ENCODE measurements around the gene B3GNT5.
"Not testable (repeated sequence)": the region's sequence is repeated elsewhere in the genome, so short reads cannot be mapped to it uniquely, and the experiment has no call there.

Gene B3GNT5

DNA sequence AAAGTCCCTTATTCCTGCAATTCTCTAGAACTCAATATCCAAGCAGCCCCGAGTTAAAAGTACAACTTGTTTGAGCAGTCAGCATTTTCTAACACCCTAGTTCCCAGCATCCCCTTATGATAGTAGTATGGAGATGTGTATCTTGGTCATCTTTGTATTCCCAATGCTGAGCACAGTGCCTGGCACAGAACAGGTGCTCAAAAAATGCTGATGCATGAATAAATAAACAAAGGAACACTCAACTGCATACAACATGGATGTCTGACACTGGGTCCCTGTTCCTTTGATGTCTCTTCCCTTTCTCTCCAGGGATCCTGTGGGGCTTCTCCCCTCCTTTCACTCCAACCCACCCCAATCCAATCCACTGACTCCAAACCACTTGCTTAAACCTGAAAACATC lies 23.9 kb upstream of the B3GNT5 start:
- DNase-seq (ENCODE audit: low read depth), result no peak
- H3K4me3 ChIP-seq (ENCODE audit: low read depth, low read length), result no peak overlapping the region
- TF ChIP-seq, protein P1, sequence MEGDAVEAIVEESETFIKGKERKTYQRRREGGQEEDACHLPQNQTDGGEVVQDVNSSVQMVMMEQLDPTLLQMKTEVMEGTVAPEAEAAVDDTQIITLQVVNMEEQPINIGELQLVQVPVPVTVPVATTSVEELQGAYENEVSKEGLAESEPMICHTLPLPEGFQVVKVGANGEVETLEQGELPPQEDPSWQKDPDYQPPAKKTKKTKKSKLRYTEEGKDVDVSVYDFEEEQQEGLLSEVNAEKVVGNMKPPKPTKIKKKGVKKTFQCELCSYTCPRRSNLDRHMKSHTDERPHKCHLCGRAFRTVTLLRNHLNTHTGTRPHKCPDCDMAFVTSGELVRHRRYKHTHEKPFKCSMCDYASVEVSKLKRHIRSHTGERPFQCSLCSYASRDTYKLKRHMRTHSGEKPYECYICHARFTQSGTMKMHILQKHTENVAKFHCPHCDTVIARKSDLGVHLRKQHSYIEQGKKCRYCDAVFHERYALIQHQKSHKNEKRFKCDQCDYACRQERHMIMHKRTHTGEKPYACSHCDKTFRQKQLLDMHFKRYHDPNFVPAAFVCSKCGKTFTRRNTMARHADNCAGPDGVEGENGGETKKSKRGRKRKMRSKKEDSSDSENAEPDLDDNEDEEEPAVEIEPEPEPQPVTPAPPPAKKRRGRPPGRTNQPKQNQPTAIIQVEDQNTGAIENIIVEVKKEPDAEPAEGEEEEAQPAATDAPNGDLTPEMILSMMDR (IDR thresholded peaks at IDR 0.05; ENCODE audit: control insufficient read depth, extremely low read depth, insufficient read depth), result no peak

DNA sequence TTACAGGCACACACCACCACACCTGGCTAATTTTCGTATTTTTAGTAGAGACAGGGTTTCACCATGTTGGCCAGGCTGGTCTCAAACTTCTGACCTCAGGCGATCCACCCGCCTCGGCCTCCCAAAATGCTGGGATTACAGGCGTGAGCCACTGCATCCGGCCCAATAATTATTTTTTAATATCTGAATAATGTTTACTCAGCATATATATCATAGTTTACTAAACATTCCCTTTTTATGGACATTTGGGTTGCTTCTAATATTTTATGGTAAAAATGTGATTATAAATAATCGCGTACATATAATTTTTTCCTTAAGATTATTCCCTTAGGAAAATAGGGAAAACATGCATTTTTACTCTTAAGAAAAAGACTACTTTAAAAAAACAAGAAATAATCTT lies 22.8 kb upstream of the B3GNT5 start:
- not testable (repeated sequence) for DNase-seq (ENCODE audit: low read depth); H3K4me3 ChIP-seq (ENCODE audit: low read depth, low read length)

DNA sequence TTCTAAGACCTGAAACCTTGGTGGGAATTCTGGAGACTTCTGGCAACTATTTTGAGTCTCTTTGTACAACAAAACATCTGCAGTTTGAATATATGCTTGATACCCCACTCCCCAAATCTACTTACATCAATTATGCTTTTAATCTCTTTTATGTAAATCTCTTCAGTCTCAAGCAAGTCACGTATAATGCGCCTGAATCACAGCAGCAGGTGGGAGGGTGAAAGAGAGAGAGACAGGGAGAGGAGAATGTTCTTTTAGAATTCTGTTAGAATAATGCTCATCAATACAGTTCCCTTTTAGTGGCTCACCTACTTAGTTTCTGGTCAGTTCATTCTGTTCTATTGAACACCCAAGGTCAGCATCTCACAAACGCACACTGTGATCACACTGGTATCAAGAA lies 22.2 kb upstream of the B3GNT5 start:
- TF ChIP-seq, protein P1 (IDR thresholded peaks at IDR 0.05; ENCODE audit: control insufficient read depth, extremely low read depth, insufficient read depth), result no peak

DNA sequence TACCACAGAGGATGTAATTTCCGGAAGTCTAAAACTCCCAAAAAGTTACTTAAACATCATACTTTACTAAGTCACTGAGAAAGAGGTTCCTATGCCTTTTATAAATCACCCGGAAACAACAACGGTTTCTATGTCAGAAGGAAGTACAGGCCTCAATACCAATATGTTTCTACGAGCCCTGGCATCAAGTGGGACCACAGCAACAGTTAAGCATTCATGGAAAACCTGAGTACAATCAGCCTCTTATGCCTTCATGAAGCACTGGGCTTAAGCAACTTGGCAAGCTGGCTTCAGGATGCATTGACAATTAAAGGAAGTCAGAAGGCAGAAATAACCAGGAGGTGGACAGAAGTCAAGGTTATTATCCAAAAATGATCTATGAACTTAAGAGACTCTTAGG lies 19.1 kb upstream of the B3GNT5 start:
- TF ChIP-seq, protein P1 (IDR thresholded peaks at IDR 0.05; ENCODE audit: control insufficient read depth, extremely low read depth, insufficient read depth), result no peak
- DNase-seq (ENCODE audit: low read depth), result no peak
- no peak overlapping the region for H3K4me3 ChIP-seq (ENCODE audit: low read depth, low read length)

More for the DNA sequence above, 22.2 kb upstream of the B3GNT5 start:
- no peak for DNase-seq (ENCODE audit: low read depth)
- no peak overlapping the region for H3K4me3 ChIP-seq (ENCODE audit: low read depth, low read length)

DNA sequence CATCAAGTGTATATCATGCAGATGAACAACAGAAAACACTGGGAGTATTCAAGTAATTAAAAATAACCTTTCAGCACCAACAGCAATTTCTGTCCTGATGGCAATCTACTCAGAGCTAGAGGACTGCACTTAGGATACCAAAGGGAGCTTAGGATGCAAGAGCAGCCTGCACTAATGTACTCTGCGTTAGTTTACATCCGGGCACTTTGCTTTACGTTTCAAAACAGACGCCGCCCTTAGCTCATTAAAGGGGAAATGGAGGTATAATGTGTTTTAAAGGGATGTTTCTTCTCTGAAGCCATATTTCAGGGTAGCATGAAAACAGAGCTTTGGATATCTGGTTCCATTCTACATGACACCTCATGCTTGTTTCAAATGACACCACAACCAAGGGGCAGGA lies 14.0 kb upstream of the B3GNT5 start:
- no peak overlapping the region for H3K4me3 ChIP-seq (ENCODE audit: low read depth, low read length)
- TF ChIP-seq, protein P1 (IDR thresholded peaks at IDR 0.05; ENCODE audit: control insufficient read depth, extremely low read depth, insufficient read depth), result no peak
- DNase-seq (ENCODE audit: low read depth), result no peak

DNA sequence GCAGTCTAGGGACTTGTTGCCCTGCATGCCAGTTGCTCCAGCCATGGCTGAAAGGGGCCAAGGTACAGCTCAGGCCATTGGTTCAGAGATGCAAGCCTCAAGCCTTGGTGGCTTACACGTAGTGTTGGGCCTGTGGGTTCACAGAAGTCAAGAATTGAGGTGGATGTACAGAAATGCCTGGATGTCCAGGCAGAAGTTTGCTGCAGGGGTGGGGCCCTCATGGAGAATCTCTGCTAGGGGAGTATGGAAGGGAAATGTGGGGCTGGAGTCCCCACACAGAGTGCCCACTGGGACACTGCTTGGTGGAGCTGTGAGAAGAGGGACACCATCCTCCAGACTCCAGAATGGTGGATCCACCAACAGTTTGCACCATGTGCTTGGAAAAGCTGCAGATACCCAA lies 10.6 kb upstream of the B3GNT5 start:
- DNase-seq (ENCODE audit: low read depth), result no peak
- H3K4me3 ChIP-seq (ENCODE audit: low read depth, low read length), result no peak overlapping the region
- TF ChIP-seq, protein P1 (IDR thresholded peaks at IDR 0.05; ENCODE audit: control insufficient read depth, extremely low read depth, insufficient read depth), result no peak

DNA sequence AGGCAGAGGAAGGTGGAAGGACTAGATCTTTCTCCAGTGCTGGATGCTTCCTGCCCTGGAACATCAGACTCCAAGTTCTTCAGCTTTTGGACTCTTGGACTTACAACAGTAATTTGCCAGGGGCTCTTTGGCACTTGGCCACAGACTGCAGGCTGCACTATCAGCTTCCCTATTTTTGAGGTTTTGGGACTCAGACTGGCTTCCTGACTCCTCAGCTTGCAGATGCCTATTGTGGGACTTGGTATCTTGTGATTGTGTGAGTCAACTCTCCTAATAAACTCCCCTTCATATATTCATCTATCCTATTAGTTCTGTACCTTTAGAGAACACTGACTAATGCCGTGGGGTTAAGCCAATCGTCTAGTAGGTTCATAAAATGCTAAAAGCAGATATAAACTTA lies 8.8 kb upstream of the B3GNT5 start:
- DNase-seq (ENCODE audit: low read depth), result no peak

More for the DNA sequence above, 8.8 kb upstream of the B3GNT5 start:
- no peak overlapping the region for H3K4me3 ChIP-seq (ENCODE audit: low read depth, low read length)
- TF ChIP-seq, protein P1 (IDR thresholded peaks at IDR 0.05; ENCODE audit: control insufficient read depth, extremely low read depth, insufficient read depth), result no peak

All from LNCaP clone FGC (cell line).